GM18909 (cell line): ENCODE data around the gene UBR7.
"Not testable (repeated sequence)": the region's sequence is repeated elsewhere in the genome, so short reads cannot be mapped to it uniquely, and the experiment has no call there.

Source experiments
- ATAC-seq: cut with Tn5 transposase; IDR thresholded peaks from one replicate; pipeline ENCODE4 v1.9.1; 2021; ENCODE audit warnings: mild to moderate bottlenecking; ENCODE audit not compliant: unreplicated experiment, poor library complexity

UBR7 gene

GRCh38 chr14:93206793-93207467, at the start of gene UBR7, which contains the start of gene GON7:
TSS of gene UBR7 (plus strand) at chr14:93207256. CDS start at chr14:93207292, 36 bp downstream.
TSS of gene GON7 (minus strand) at chr14:93207065. CDS start at chr14:93207037, 28 bp downstream.
- peak; percentile 90 for ATAC-seq

GRCh38 chr14:93158349-93158748, 48.7 kb upstream of the UBR7 start:
- not testable (repeated sequence) for ATAC-seq

- not testable (repeated sequence) for ATAC-seq
These were observed 47.3 kb upstream of the UBR7 start for GRCh38 chr14:93159625-93160352.

- no peak for ATAC-seq
These were observed 46.7 kb upstream of the UBR7 start for GRCh38 chr14:93160353-93160801.

- ATAC-seq, result no peak
These were observed 45.6 kb upstream of the UBR7 start for GRCh38 chr14:93161411-93161940.

GRCh38 chr14:93163564-93163963, 43.5 kb upstream of the UBR7 start:
- ATAC-seq, result no peak

- not testable (repeated sequence) for ATAC-seq
These were observed 41.5 kb upstream of the UBR7 start for GRCh38 chr14:93165271-93166265.

- ATAC-seq, result not testable (repeated sequence)
These were observed 38.4 kb upstream of the UBR7 start for GRCh38 chr14:93168610-93169009.

GRCh38 chr14:93169619-93170018, 37.4 kb upstream of the UBR7 start:
- ATAC-seq, result not testable (repeated sequence)

GRCh38 chr14:93170141-93170540, 36.9 kb upstream of the UBR7 start:
- ATAC-seq, result not testable (repeated sequence)

- no peak for ATAC-seq
These were observed 35.7 kb upstream of the UBR7 start for GRCh38 chr14:93171376-93171775.

GRCh38 chr14:93173943-93174395, 33.1 kb upstream of the UBR7 start:
- no peak for ATAC-seq

- ATAC-seq, result not testable (repeated sequence)
These were observed 32.3 kb upstream of the UBR7 start for GRCh38 chr14:93174731-93175130.

- no peak for ATAC-seq
These were observed 31.6 kb upstream of the UBR7 start for GRCh38 chr14:93175492-93175891.

GRCh38 chr14:93183596-93184317, 23.3 kb upstream of the UBR7 start:
- no peak for ATAC-seq

GRCh38 chr14:93184391-93185348, 22.4 kb upstream of the UBR7 start, which contains the start of the genes LYSET and MOAP1:
TSS of gene LYSET (plus strand) at chr14:93185317. CDS start at chr14:93185406, 89 bp downstream.
TSS of gene MOAP1 (minus strand) at chr14:93184897. CDS start at chr14:93184242, 655 bp downstream.
- peak; percentile 87 for ATAC-seq

- peak; percentile 1 for ATAC-seq
These were observed 21.7 kb upstream of the UBR7 start for GRCh38 chr14:93185349-93185720.

- ATAC-seq, result no peak
These were observed 20.6 kb upstream of the UBR7 start for GRCh38 chr14:93186466-93186865.
